ENCODE data around the gene ANKRD11.

- TF ChIP-seq CTCF (IDR thresholded peaks at IDR 0.05), result no peak
- TF ChIP-seq ZFX (IDR thresholded peaks at IDR 0.05; ENCODE audit: borderline replicate concordance), result no peak
Measured at GRCh38 chr16:89237733-89238132, 252.6 kb downstream of the ANKRD11 start.

Data from 22Rv1 (cell line).